ENCODE results near the gene LOXL4.

The LOXL4 gene

DNA sequence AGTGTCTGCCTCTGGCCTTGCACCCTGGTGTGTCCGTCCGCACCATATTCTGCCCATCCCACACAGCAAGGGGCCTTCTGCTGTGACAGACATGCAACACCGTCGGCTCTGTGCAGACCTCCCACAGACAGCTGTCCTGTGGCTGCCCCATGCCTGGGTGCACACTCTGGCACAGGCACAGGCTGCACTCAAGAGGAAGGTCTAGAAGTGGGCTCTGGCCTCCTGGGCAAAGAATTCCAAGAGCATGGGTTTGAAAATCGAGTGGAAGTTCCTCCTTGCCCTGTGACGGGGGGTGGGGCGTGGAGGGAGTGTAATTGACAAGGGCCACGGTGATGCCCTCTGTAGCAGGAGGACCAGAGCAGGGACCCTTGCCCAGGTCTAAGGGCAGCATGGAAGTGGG lies 4.3 kb upstream of the LOXL4 start:
- H3K27me3 ChIP-seq (ENCODE audit: control insufficient read depth, insufficient read depth, low read length), result no peaks in the 10 kb centered on the region
- peaks cover 11% of the 10 kb centered on the region for H3K4me1 ChIP-seq
- H2AFZ ChIP-seq, result no peak overlapping the region
- H3K9me3 ChIP-seq (ENCODE audit: control insufficient read depth, low read length), result no peaks in the 10 kb centered on the region
- TF ChIP-seq, protein P1, sequence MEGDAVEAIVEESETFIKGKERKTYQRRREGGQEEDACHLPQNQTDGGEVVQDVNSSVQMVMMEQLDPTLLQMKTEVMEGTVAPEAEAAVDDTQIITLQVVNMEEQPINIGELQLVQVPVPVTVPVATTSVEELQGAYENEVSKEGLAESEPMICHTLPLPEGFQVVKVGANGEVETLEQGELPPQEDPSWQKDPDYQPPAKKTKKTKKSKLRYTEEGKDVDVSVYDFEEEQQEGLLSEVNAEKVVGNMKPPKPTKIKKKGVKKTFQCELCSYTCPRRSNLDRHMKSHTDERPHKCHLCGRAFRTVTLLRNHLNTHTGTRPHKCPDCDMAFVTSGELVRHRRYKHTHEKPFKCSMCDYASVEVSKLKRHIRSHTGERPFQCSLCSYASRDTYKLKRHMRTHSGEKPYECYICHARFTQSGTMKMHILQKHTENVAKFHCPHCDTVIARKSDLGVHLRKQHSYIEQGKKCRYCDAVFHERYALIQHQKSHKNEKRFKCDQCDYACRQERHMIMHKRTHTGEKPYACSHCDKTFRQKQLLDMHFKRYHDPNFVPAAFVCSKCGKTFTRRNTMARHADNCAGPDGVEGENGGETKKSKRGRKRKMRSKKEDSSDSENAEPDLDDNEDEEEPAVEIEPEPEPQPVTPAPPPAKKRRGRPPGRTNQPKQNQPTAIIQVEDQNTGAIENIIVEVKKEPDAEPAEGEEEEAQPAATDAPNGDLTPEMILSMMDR (IDR thresholded peaks at IDR 0.05), result no peak
- no peaks in the 10 kb centered on the region for H3K79me2 ChIP-seq
- no peaks in the 10 kb centered on the region for H3K36me3 ChIP-seq (ENCODE audit: control insufficient read depth, insufficient read depth, low read length)
- H3K9ac ChIP-seq, result no peak overlapping the region
- no peak overlapping the region for H3K4me3 ChIP-seq (ENCODE audit: low read depth, low read length)
- H3K27ac ChIP-seq, result no peak overlapping the region
- H3K4me2 ChIP-seq (ENCODE audit: low read length), result no peak overlapping the region

DNA sequence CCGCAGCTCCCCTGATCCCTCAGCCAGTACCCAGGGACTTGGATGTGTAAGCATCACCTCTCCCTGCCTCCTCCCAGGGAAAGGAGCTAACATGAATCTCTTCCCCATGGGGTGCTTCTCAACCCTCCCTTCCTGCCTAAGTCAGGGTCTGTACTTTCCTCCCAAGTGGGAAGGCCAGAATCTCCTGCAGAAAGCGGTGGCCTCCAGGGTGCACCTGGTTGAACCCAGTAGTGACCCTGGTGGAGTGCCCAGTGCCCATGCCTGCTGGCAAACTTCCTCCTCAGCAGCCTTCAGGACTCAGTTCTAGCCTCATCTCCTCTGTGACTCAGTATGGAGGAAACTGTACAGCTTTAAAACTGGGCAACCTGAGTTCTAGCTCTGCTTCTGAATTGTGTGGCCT lies 2.8 kb upstream of the LOXL4 start:
- no peaks in the 10 kb centered on the region for H3K36me3 ChIP-seq (ENCODE audit: control insufficient read depth, insufficient read depth, low read length)
- TF ChIP-seq, protein P1 (IDR thresholded peaks at IDR 0.05), result no peak
- H3K9ac ChIP-seq, result no peak overlapping the region
- no peak overlapping the region for H3K4me3 ChIP-seq (ENCODE audit: low read depth, low read length)
- no peak overlapping the region for H2AFZ ChIP-seq
- no peaks in the 10 kb centered on the region for H3K9me3 ChIP-seq (ENCODE audit: control insufficient read depth, low read length)
- no peak overlapping the region for H3K27ac ChIP-seq
- H3K27me3 ChIP-seq (ENCODE audit: control insufficient read depth, insufficient read depth, low read length), result no peaks in the 10 kb centered on the region
- H3K4me1 ChIP-seq, result peaks cover 11% of the 10 kb centered on the region
- no peak overlapping the region for H3K4me2 ChIP-seq (ENCODE audit: low read length)
- H3K79me2 ChIP-seq, result no peaks in the 10 kb centered on the region

DNA sequence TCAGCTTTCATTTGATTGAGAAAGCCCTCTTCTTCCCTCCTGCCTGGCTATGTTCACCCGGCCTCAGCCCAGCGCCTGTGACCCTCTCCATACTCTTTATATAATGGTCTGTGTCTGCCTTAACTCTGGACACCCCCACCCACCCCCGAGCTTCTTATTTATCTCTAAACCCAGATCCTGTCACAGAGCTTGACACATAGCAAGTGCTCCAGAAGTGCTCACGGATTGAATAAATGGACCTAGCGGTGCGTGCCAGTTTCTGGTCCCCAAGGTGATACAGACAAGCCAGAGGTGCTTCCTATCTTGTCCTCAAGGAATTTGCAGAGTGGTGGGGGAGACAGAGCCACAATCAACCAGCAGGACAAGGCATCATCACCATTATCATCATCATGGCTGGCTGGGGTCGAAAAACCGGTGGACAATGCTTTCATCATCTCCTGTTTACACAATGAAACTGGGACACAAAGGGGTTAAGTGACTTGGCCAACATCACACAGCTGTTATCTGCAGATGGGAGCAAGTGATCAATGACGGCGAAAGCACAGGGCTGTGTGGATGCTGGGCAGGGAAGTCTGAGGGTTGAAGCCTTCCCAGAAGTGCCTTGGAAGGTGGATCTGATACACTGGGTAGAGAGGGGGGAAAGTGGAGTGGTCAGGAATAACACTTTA lies 2.2 kb upstream of the LOXL4 start:
- H3K79me2 ChIP-seq, result no peaks in the 10 kb centered on the region
- H3K36me3 ChIP-seq (ENCODE audit: control insufficient read depth, insufficient read depth, low read length), result no peaks in the 10 kb centered on the region
- H3K4me3 ChIP-seq (ENCODE audit: low read depth, low read length), result no peak overlapping the region
- peak overlapping the region; percentile 43 for H2AFZ ChIP-seq
- H3K4me2 ChIP-seq (ENCODE audit: low read length), result no peak overlapping the region
- H3K9ac ChIP-seq, result no peak overlapping the region
- H3K9me3 ChIP-seq (ENCODE audit: control insufficient read depth, low read length), result no peaks in the 10 kb centered on the region
- TF ChIP-seq, protein P1 (IDR thresholded peaks at IDR 0.05), result no peak
- H3K27me3 ChIP-seq (ENCODE audit: control insufficient read depth, insufficient read depth, low read length), result no peaks in the 10 kb centered on the region
- peaks cover 11% of the 10 kb centered on the region for H3K4me1 ChIP-seq
- H3K27ac ChIP-seq, result no peak overlapping the region

DNA sequence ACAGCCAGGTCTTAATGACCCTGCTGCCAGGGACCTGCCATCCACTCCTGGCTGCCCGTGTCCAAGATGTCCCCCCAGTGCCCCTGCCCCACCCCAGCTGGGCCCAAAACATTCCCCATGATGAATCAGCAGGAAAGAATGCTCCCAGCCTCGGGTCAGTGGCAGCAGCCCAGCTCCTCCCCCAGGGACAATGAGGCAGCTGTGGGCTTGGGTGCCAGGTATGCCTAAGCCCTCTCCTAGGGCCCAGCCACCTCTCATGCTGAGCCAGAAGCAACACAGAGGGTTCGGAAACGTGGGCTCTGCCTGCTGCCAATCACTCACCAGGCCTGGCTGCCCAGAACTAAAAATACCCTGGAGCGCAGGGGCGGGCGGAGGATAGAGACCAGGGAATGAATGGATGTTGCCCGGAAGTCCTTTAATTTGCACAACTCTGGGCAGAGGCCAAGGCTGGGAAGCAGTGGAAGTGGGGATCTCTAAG lies 1.5 kb upstream of the LOXL4 start:
- Histone ChIP-seq H3K36me3 (ENCODE audit: control insufficient read depth, insufficient read depth, low read length) (no peaks in the 10 kb centered on the region), H3K9ac (no peak overlapping the region), H3K27me3 (ENCODE audit: control insufficient read depth, insufficient read depth, low read length) (no peaks in the 10 kb centered on the region), H2AFZ (peak overlapping the region; percentile 43), H3K27ac (no peak overlapping the region), H3K9me3 (ENCODE audit: control insufficient read depth, low read length) (no peaks in the 10 kb centered on the region), H3K4me3 (ENCODE audit: low read depth, low read length) (no peak overlapping the region), H3K79me2 (no peaks in the 10 kb centered on the region), H3K4me2 (ENCODE audit: low read length) (no peak overlapping the region), H3K4me1 (peaks cover 11% of the 10 kb centered on the region)
- TF ChIP-seq, protein P1 (IDR thresholded peaks at IDR 0.05), result no peak

All from parathyroid adenoma (tissue), 2 donors.